GM18951 (cell line): Measurements from ENCODE around the gene PINK1.
A peak's percentile ranks its signal among the peaks of the same experiment; 100 is the strongest.

Experiments used
- POLR2A ChIP-seq: IDR thresholded peaks from 4 replicates; pipeline ENCODE4 v1.6.1; 2011; ENCODE audit warnings: mild to moderate bottlenecking; ENCODE audit not compliant: insufficient read length, insufficient read depth; ENCODE audit errors: extremely low read depth
- in situ Hi-C: fragments of 300-500 bp; cut with MboI; formaldehyde crosslinking; loops from one replicate; pipeline ENCODE4 v1.12.0; 2022; ENCODE audit warnings: low sequenced_read_pairs, mixed read lengths, inconsistent platforms; ENCODE audit not compliant: unreplicated experiment

Gene PINK1

GRCh38 chr1:20633190-20634064 lies at the start of gene PINK1:
PINK1 (plus strand) TSS chr1:20633458; CDS start chr1:20633549, 91 bp downstream.
- in situ Hi-C loops, result no loop called here
- peak; percentile 32 for TF ChIP-seq POLR2A

DNA sequence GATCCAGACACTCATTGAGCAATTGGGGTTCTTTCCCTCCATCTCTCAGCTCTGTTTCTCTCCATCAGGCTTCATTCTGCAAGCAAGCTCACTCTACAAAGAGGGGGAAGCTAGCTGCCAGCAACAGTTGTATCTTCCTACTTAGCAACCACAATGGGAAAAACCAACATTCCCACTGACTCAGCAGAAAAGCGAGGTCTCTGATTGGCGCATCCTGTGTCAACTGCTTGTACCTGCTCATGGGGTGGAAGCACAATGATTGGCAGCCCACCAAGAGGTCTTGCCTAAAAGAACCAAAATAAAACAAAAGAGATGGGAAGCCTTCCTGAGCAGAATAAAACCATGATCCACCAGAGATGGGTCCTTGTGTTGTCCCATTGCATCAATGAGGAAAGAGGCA lies 48.4 kb upstream of the PINK1 start:
- in situ Hi-C loops, result no loop called here

GRCh38 chr1:20586953-20587660 lies 46.2 kb upstream of the PINK1 start:
- no peak for TF ChIP-seq POLR2A

More for the DNA sequence above, 48.4 kb upstream of the PINK1 start:
- TF ChIP-seq POLR2A, result no peak

DNA sequence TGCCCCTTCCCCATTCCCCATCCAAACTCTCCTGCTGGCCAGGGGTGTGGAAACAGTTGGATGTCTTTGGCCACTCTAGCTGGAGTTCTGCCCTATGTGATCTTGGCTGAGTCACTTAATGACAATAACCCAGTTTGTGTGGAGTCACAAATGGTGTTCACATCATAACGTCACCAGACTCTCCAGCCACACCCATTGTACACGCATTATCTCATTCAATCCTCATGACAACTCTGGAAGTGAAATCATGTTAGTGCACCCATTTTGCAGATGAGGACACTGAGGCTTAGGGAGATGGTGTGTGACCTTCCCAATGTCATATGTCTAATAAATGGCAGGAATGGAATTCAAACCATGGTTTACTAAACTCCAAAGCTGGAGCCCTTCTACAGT lies 45.6 kb upstream of the PINK1 start:
- in situ Hi-C loops, result no loop called here
- TF ChIP-seq POLR2A, result no peak

More at GRCh38 chr1:20586953-20587660, 46.2 kb upstream of the PINK1 start:
- in situ Hi-C loops, result no loop called here

DNA sequence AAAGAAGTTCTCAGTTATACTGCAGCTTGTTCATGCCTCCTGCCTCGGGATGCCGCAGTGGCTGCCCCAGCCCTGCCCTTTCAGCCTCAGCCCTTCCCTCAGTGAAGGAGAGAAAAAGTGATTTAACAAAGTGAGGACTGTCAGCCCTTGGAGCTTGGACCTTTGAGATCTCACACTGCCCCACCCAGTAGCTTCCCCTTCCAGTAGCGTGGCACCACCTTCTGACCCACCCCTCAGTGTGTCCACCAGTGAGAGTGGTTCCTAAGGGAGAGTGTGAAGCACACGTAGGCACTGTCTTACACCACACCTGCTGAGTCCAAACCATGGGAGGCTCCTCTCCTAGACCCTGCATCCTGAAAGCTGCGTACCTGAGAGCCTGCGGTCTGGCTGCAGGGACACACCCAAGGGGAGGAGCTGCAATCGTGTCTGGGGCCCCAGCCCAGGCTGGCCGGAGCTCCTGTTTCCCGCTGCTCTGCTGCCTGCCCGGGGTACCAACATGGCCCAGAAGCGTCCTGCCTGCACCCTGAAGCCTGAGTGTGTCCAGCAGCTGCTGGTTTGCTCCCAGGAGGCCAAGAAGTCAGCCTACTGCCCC lies 44.5 kb upstream of the PINK1 start, which contains the start of gene CDA:
TSS of gene CDA (plus strand) at position 464 of the 592 bp plus-strand sequence. CDS start at position 497, 33 bp downstream.
- no peak for TF ChIP-seq POLR2A
- in situ Hi-C loops, result no loop called here

DNA sequence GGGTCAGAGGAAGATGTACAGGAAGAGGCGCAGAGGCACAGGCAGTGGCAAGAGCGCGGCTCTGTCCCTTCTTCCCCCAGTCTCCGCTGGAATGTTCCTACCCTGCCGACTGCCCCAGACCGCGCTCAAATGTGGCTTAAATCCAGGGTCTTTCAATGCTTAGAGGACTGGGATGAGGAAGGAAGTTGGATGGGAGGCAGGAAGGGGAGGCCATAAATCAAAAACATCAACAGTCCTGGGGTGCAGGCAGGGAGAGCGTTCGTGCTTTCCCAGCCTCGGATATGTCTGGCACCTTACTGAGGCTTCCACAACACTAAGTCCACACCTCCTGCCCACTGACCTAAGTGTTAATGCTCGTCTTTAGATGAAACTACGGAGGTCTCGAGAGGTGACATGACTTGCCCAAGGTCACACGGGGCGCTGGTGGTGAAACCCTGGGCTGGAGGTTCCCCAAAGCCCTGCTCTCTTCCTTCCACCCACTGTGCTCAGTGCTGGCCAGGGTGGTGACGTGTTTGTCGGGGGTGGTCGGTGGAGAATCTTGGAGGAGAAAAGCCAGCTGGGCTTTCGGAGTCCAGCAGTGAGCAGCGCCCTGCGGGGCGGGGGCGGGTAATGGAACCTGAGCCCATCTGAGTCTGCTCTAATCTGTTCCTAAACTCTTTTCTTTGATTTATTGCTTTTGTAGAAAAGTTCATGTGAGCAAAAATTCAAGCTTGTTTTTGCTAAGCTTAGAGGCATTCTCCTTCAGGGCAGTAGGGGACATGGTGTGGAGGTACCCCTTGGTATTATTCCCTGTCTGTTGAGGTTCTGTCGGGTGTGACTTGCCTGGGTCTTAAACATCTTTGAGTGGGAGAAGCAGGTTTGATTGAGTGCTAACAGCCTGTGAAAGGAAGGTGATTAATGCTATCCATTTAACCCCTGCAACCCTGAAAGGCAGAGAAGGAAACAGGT lies 43.7 kb upstream of the PINK1 start:
- in situ Hi-C loops, result no loop called here
- no peak for TF ChIP-seq POLR2A

GRCh38 chr1:20590306-20590777 lies 42.9 kb upstream of the PINK1 start:
- no peak for TF ChIP-seq POLR2A
- in situ Hi-C loops, result no loop called here

DNA sequence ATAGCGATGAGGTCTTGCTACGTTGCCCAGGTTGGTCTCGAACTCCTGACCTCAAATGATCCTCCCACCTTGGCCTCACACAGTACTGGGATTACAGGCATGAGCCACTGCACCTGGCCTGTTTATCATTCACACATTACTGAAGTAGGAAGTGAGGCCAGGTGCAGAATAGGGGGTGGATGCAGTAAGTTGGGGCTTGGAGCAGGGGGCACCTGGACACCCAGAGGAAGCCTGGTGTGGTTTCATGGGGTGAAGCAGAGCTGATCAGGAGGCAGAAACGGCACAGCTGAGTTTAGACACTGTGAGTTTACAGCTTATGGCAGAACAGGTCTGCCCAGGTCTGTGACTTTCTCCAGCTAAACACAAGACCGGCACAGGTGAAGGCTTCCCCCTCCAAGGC lies 39.5 kb upstream of the PINK1 start:
- TF ChIP-seq POLR2A, result no peak
- in situ Hi-C loops, result no loop called here

DNA sequence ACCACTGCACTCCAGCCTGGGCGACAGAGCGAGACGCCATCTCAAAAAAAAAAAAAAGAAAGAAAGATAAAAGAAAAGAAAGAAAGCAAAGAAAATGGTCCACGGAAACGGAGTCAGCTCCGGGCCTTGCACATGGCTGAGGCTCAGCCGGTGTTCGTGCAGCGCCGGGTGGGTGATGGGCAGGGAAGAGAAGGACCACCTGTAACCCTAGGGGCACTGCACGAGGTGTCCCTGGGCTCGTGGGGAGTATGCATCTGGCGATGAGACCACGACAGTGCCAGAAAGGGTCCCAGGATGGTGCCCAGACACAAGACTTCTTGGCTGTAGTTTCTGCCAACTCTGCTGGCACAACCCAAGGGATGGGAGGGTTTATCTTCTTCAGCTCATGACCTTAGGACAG lies 38.5 kb upstream of the PINK1 start:
- no peak for TF ChIP-seq POLR2A
- in situ Hi-C loops, result no loop called here

GRCh38 chr1:20596106-20596505 lies 37.2 kb upstream of the PINK1 start:
- in situ Hi-C loops, result no loop called here
- TF ChIP-seq POLR2A, result no peak

DNA sequence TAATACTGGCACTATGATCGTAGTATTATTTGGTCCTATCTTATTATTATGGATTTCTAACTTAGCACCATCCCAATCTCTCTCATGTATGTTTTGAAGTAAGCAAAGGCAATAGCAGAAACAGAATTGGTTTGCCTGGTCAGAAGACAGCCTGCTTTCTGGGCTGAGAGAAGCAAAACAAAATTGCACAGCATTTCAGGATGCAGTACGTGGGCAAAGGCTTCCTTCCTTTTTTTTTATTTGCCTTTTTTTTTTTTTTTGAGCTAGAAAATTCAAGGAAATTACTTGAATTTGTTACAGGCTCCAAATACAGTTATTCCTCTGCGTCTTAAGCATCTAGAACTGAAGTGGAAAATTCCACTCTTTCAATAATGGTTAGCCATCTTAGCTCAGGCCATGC lies 35.6 kb upstream of the PINK1 start:
- TF ChIP-seq POLR2A, result no peak
- in situ Hi-C loops, result no loop called here

GRCh38 chr1:20600156-20600555 lies 33.1 kb upstream of the PINK1 start:
- TF ChIP-seq POLR2A, result no peak
- in situ Hi-C loops, result no loop called here
